GM12891 (cell line): ENCODE results near the gene PAEP.

ENCODE experiments used
- POLR2A ChIP-seq: IDR thresholded peaks from 2 replicates; pipeline ENCODE4 v1.6.1; 2011; ENCODE audit warnings: low read depth, low read length, control low read depth
- POLR2AphosphoS5 ChIP-seq: IDR thresholded peaks from 2 replicates; pipeline ENCODE4 v1.6.1; 2011; ENCODE audit warnings: low read depth, low read length, control low read depth
- POU2F2 ChIP-seq: IDR thresholded peaks from 2 replicates; pipeline ENCODE4 v1.6.1; 2011; ENCODE audit warnings: low read depth, mild to moderate bottlenecking, control low read depth, low read length, moderate library complexity

DNA sequence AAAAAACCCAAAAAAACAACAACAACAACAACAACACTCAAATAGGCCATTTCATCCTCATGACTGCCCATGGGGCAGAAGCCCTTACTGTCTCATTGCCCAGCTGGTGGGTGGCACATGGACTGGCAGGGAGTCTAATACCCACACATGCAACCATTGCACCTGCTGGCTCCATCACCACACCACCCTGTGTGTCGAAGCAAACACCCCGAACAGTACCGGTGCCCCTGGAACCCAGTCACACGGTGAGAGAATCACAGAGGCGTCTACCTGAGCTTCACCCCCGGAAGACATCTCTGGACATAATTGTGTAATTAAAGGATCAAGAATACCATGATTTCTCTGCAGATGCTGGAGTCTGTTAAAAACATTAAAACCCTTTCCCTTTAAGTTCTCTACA, 6.5 kb downstream of the PAEP start:
- TF ChIP-seq POLR2A, result no peak
- TF ChIP-seq POLR2AphosphoS5, result no peak
- TF ChIP-seq POU2F2, result no peak
